Measurements from ENCODE around the gene BMP2.
A peak's percentile ranks its signal among the peaks of the same experiment; 100 is the strongest.

The BMP2 gene

GRCh38 chr20:6767536-6768227 lies at the start of gene BMP2:
Gene BMP2, plus strand, starts transcription at chr20:6767686. Its CDS starts 2,441 bp downstream, at chr20:6770127.
- peak; percentile 53 for DNase-seq

- DNase-seq, result peak; percentile 12
Observed at GRCh38 chr20:6718662-6719368, 48.7 kb upstream of the BMP2 start.

- no peak for DNase-seq
Observed at GRCh38 chr20:6719369-6719721, 48.1 kb upstream of the BMP2 start.

- DNase-seq, result no peak
Observed at GRCh38 chr20:6726761-6727160, 40.7 kb upstream of the BMP2 start.

- no peak for DNase-seq
Observed at GRCh38 chr20:6730672-6731328, 36.7 kb upstream of the BMP2 start.

GRCh38 chr20:6732001-6732447 lies 35.5 kb upstream of the BMP2 start:
- no peak for DNase-seq

GRCh38 chr20:6732851-6733250 lies 34.6 kb upstream of the BMP2 start:
- no peak for DNase-seq

GRCh38 chr20:6733965-6734364 lies 33.5 kb upstream of the BMP2 start:
- DNase-seq, result no peak

- no peak for DNase-seq
Observed at GRCh38 chr20:6735942-6736845, 31.3 kb upstream of the BMP2 start.

GRCh38 chr20:6739406-6739805 lies 28.1 kb upstream of the BMP2 start:
- DNase-seq, result no peak

GRCh38 chr20:6740096-6740495 lies 27.4 kb upstream of the BMP2 start:
- DNase-seq, result no peak

- DNase-seq, result no peak
Observed at GRCh38 chr20:6744180-6744579, 23.3 kb upstream of the BMP2 start.

- DNase-seq, result no peak
Observed at GRCh38 chr20:6744805-6745204, 22.7 kb upstream of the BMP2 start.

- DNase-seq, result no peak
Observed at GRCh38 chr20:6746901-6747609, 20.4 kb upstream of the BMP2 start.

GRCh38 chr20:6750438-6750837 lies 17.0 kb upstream of the BMP2 start:
- no peak for DNase-seq

GRCh38 chr20:6756693-6757595 lies 10.5 kb upstream of the BMP2 start:
- DNase-seq, result peak; percentile 42

- DNase-seq, result no peak
Observed at GRCh38 chr20:6764619-6765018, 2.9 kb upstream of the BMP2 start.

GRCh38 chr20:6765469-6766058 lies 1.9 kb upstream of the BMP2 start:
- peak; percentile 6 for DNase-seq

- DNase-seq, result no peak
Observed at GRCh38 chr20:6766433-6766832, 1.1 kb upstream of the BMP2 start.

- DNase-seq, result no peak
Observed at GRCh38 chr20:6767126-6767535, 355 bp upstream of the BMP2 start.
